ENCODE measurements around the gene DHRS7. TPM values are rescaled to one million over a fixed set of nuclear protein-coding genes. Genes with fewer than 3 reads are reported as not detected.

Gene DHRS7
- total and polyA plus RNA-seq, 2 experiments from 2014 or later: 39.3 to 39.4 TPM

GRCh38 chr14:60161196-60162107, 3.7 kb downstream of the DHRS7 start:
- Histone ChIP-seq H4K20me1 (replicated peaks; ENCODE audit: insufficient read depth) (peaks cover 3% of the 10 kb centered on the region; the same call in 1 of the 2 replicates), H3K9me2 (ENCODE audit: insufficient read depth) (no peaks in the 10 kb centered on the region), H3K27ac (ENCODE audit: low read depth) (no peak overlapping the region), H3K27me3 (ENCODE audit: insufficient read depth) (peaks cover 11% of the 10 kb centered on the region; the same call in 1 of the 2 replicates), H3K4me1 (ENCODE audit: insufficient read depth) (peaks cover 28% of the 10 kb centered on the region), H3K79me2 (replicated peaks; ENCODE audit: insufficient read depth) (0 out of 2 replicates have a peak, but pooled peaks cover 8% of the 10 kb centered on the region), H3F3A (replicated peaks; ENCODE audit: low read depth) (no peaks in the 10 kb centered on the region), H3K4me3 (0 out of 2 replicates have a peak overlapping the region, but pooled peaks have one; percentile 16), H3K36me3 (ENCODE audit: insufficient read depth) (no peaks in the 10 kb centered on the region), H3K4me2 (peak overlapping the region; percentile 3; the same call in 1 of the 2 replicates), H2AFZ (no peak overlapping the region)
- H3K27me3 Mint-ChIP-seq (ENCODE audit: insufficient read depth, low read depth, poor library complexity): peaks cover 3% of the 10 kb centered on the region
- no peaks in the 10 kb centered on the region for H3K9me3 Mint-ChIP-seq
- H3K4me3 Mint-ChIP-seq: no peak overlapping the region
- no peaks in the 10 kb centered on the region; the same call in 2 of the 3 replicates for H3K36me3 Mint-ChIP-seq (ENCODE audit: low read depth)
- no peak overlapping the region for H3K27ac Mint-ChIP-seq
- ATAC-seq (no peak; the same call in 2 of the 3 replicates), DNase-seq (ENCODE audit: low spot score) (peak; percentile 41)
- TF ChIP-seq JUNB (IDR thresholded peaks at IDR 0.05; ENCODE audit: unreplicated experiment): no peak
- TF ChIP-seq NANOG (IDR thresholded peaks at IDR 0.05; ENCODE audit: borderline replicate concordance): peak; percentile 36; the same call in 1 of the 2 replicates
- H3K4me1 Mint-ChIP-seq: peaks cover 22% of the 10 kb centered on the region

- Mint-ChIP-seq H3K36me3 (ENCODE audit: low read depth) (no peaks in the 10 kb centered on the region), H3K27ac (no peak overlapping the region), H3K4me1 (peaks cover 20% of the 10 kb centered on the region), H3K4me3 (no peak overlapping the region), H3K9me3 (no peaks in the 10 kb centered on the region), H3K27me3 (ENCODE audit: insufficient read depth, low read depth, poor library complexity) (peaks cover 3% of the 10 kb centered on the region)
- Histone ChIP-seq H3K4me3 (no peak overlapping the region), H3K36me3 (ENCODE audit: insufficient read depth) (no peaks in the 10 kb centered on the region), H3K27me3 (ENCODE audit: insufficient read depth) (peaks cover 1% of the 10 kb centered on the region; the same call in 1 of the 2 replicates), H3K9me2 (ENCODE audit: insufficient read depth) (no peaks in the 10 kb centered on the region), H2AFZ (no peak overlapping the region), H3K4me2 (no peak overlapping the region), H3F3A (replicated peaks; ENCODE audit: low read depth) (no peaks in the 10 kb centered on the region), H3K27ac (ENCODE audit: low read depth) (no peak overlapping the region), H4K20me1 (replicated peaks; ENCODE audit: insufficient read depth) (peaks cover 3% of the 10 kb centered on the region; the same call in 1 of the 2 replicates), H3K79me2 (replicated peaks; ENCODE audit: insufficient read depth) (0 out of 2 replicates have a peak, but pooled peaks cover 8% of the 10 kb centered on the region), H3K4me1 (ENCODE audit: insufficient read depth) (peaks cover 28% of the 10 kb centered on the region)
- ATAC-seq (no peak), DNase-seq (ENCODE audit: low spot score) (no peak)
- TF ChIP-seq CTCF (conservative IDR thresholded peaks at IDR 0.05; ENCODE audit: low read depth in 2 of 2) (no peak), CREB1 (CRISPR knock-in tag; IDR thresholded peaks at IDR 0.05; ENCODE audit: low read depth) (no peak), REST (IDR thresholded peaks at IDR 0.05; ENCODE audit: unreplicated experiment) (no peak), EZH2phosphoT487 (IDR thresholded peaks at IDR 0.05; ENCODE audit: unreplicated experiment) (no peak), STAT1 (IDR thresholded peaks at IDR 0.05; ENCODE audit: unreplicated experiment) (no peak), JUNB (IDR thresholded peaks at IDR 0.05; ENCODE audit: unreplicated experiment) (no peak), ETS1 (IDR thresholded peaks at IDR 0.05) (no peak), NANOG (IDR thresholded peaks at IDR 0.05; ENCODE audit: borderline replicate concordance) (no peak)
Measured at GRCh38 chr14:60160422-60160821, 4.8 kb downstream of the DHRS7 start.
